ENCODE measurements around the gene BARHL2.

Gene BARHL2

GRCh38 chr1:90724926-90725656 lies 8.0 kb upstream of the BARHL2 start:
- DNase-seq (ENCODE audit: low read depth in 2 of 2), result no peak

GRCh38 chr1:90724361-90724760 lies 7.3 kb upstream of the BARHL2 start:
- DNase-seq (ENCODE audit: low read depth in 2 of 2), result no peak

DNA sequence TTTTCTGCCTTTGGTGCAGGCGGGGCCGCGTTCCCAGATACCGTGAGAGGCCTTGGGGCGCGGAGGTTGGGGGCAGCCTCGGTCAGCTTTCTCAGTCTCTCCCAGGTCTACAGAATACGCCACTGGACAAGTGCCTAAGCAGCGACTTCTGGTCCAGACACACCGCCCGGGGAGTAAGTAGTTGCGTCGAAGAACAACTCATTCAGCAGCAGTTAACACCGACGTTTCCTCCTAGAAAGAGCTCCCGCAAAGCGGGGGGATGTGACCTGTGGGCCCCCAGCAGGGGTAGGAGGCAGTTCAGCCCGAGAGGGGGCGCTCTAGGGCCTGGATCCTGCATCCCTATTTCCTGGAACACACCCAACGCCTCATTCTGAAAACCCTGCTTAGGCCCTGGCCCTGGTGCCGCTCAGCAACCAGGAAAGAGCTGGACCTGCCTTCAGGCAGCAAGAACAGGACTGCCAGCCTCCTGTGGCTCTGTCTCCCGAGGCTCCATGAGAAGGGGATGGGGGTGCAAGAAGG lies 6.5 kb upstream of the BARHL2 start:
- DNase-seq (ENCODE audit: low read depth in 2 of 2), result no peak

- no peak for DNase-seq (ENCODE audit: low read depth in 2 of 2)
Measured at GRCh38 chr1:90722874-90723589, 5.9 kb upstream of the BARHL2 start.

GRCh38 chr1:90721210-90722194 lies 4.4 kb upstream of the BARHL2 start:
- DNase-seq (ENCODE audit: low read depth in 2 of 2), result peak in 1 of 2 donors; percentile 16

GRCh38 chr1:90720145-90720636 lies 3.1 kb upstream of the BARHL2 start:
- no peak for DNase-seq (ENCODE audit: low read depth in 2 of 2)

GRCh38 chr1:90719330-90720144 lies 2.4 kb upstream of the BARHL2 start:
- DNase-seq (ENCODE audit: low read depth in 2 of 2), result no peak

DNA sequence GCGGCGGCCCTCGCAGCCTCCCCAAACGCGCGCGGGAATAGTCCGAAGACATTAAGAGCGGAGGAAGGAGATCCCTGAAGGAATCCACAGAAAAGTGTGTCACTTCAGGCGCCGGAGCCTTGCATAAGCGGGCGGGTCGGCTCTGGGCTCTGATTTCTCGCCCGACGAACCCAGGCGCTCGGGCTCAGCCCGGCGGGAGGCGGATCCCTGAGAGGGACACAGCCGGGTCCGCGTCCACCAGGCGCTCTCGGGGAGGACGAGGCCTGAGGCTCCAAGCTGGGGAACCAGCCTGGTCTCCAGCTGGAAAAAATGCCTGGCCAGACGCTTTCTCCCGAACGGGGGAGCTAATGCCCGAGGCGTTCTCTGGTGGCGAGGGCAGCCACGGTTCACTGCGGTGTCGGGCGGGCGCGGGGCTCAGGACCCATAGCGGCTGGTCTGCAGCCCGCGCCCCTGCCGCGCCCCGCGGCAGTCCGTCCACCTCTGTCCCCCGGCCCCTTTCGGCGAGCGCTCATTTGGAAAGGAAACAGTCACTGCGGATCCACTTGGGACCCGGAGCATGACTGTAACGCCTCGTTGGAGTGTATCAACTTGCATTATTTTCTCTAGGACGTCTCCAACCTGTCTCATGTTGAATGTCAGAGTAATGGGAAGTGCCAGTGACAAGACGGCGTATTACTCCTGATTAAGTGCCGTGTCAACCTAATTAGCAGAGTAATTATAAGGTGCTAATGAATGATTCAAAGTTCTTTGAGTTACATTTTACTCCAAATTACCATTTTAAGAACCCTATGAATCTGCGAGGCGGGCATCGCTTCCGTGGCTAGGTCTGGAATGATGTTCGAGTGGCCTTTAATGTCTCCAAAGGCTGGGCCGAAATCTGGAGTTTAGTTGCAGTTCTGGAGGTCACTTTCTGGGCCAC lies 1.6 kb upstream of the BARHL2 start:
- DNase-seq (ENCODE audit: low read depth in 2 of 2), result no peak

GRCh38 chr1:90717665-90718410 lies 736 bp upstream of the BARHL2 start:
- no peak for DNase-seq (ENCODE audit: low read depth in 2 of 2)

DNA sequence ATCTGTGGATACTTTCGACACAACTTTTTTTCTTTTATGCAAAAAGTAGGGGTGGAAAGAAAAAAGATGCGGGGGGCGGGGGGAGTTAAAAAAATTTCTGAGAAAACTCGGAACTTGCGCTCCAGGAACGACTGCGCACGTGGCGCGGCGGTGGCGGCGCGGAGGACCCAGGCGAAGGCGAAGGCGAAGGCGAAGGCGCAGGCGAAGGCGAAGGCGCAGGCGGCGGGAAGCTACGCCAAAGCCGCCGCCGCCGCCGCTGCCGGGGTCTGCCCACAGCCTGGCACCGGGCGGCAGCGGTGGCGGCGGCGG lies 208 bp upstream of the BARHL2 start:
- no peak for DNase-seq (ENCODE audit: low read depth in 2 of 2)

DNA sequence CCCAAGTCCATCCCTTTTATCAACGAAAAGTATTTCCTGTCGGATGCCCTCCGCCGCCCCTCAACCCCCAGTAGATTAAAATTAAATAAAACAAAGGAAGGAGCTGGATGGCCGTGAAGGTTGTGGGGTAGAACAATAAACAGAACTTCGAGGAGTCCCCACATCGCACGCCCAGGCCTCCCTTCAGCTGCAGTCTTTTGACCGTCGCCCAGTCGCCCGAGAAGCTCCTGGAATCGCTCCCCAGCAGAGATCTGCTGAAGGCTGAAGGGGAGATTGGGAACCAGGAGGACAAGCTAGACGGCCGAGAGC lies 905 bp downstream of the BARHL2 start:
- DNase-seq (ENCODE audit: low read depth in 2 of 2), result no peak

- DNase-seq (ENCODE audit: low read depth in 2 of 2), result no peak
Measured at GRCh38 chr1:90715309-90715708, 1.8 kb downstream of the BARHL2 start.

DNA sequence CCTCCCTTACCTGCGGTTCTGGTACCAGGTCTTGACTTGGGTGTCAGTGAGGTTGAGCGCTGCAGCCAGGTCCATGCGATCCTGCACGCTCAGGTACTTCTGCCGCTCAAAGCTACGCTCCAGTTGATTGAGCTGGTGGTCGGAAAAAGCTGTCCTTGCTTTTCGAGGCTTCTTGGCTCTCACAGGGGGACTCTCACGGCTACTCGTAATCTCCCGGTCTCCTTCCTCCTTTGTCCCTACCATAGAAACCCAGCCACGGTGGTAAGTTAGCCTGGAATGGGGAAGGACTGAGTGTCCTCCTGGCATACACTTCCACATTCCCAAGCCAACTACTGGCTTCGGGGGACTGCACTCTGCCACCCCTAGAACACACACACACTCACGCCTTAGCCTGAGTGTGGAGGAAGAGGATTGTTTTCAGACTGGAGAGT lies 2.6 kb downstream of the BARHL2 start:
- no peak for DNase-seq (ENCODE audit: low read depth in 2 of 2)

GRCh38 chr1:90713741-90714509 lies 3.2 kb downstream of the BARHL2 start:
- no peak for DNase-seq (ENCODE audit: low read depth in 2 of 2)

- no peak for DNase-seq (ENCODE audit: low read depth in 2 of 2)
Measured at GRCh38 chr1:90712915-90713730, 4.0 kb downstream of the BARHL2 start.

DNA sequence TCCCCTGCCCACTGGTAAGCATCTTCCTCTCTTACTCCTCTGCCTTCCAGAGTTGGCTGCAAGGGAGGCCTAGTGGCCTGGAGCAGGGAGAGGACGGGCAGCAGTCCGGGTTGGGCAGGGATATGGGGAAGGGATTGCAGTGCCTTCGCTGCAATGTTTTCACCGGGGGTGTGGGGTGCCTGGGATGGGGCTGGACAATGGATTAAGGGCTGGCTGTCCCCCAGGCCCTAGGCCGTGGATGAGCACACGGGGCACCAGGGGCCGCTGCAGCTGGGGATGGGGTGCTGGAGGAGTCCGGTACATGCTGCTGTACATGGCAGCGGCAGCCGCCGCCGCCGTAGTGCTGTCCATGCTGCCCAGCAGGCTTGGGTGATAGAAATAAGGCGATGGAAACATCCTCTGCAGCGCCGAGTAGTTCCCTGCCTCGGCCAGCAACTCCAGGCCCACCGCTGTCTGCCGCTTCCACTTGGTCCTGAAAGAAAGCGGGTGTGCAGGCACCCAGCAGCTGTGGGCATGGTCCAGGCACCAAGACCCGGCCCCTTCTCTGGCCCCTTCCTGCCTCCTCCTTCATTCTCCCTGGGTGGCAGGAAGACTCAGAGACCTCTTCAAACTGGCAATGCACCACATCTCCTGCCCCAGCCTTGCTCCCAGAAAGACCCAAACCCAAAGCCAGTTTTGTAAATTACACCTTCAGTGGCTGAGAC lies 4.8 kb downstream of the BARHL2 start:
- no peak for DNase-seq (ENCODE audit: low read depth in 2 of 2)

- DNase-seq (ENCODE audit: low read depth in 2 of 2), result no peak
Measured at GRCh38 chr1:90711696-90712095, 5.4 kb downstream of the BARHL2 start.

Data from stimulated activated CD8-positive, alpha-beta memory T cell treated with anti-CD3 and anti-CD28 coated beads, Interleukin-7, amount 100 ng/mL, for 1 hour (primary cell).